Muscle of leg (tissue), 11 donors: ENCODE results near the gene FAM124B. TPM values are rescaled to one million over a fixed set of nuclear protein-coding genes. Genes with fewer than 3 reads are reported as not detected.
A peak's percentile ranks its signal among the peaks of the same experiment; 100 is the strongest.
"Not testable (repeated sequence)": the region's sequence is repeated elsewhere in the genome, so short reads cannot be mapped to it uniquely, and the experiment has no call there.

ENCODE experiments used
- DNase-seq: peaks from one replicate; pipeline ENCODE4 v3.0.0; 2013
- H3K27ac ChIP-seq: one replicate; pipeline ENCODE4 v1.5.1; 2013; ENCODE audit warnings: mild to moderate bottlenecking, low read length, control low read depth
- H3K27me3 ChIP-seq: one replicate; pipeline ENCODE4 v1.6.1; 2013; ENCODE audit warnings: low read length; ENCODE audit not compliant: control insufficient read depth, insufficient read depth
- H3K36me3 ChIP-seq: one replicate; pipeline ENCODE4 v1.6.1; 2013; ENCODE audit warnings: low read length; ENCODE audit not compliant: control insufficient read depth, insufficient read depth
- H3K4me1 ChIP-seq: one replicate; pipeline ENCODE4 v1.6.1; 2013; ENCODE audit warnings: low read length; ENCODE audit not compliant: control insufficient read depth, insufficient read depth
- H3K4me3 ChIP-seq: one replicate; pipeline ENCODE4 v1.5.1; 2013; ENCODE audit warnings: low read length, control low read depth
- H3K9me3 ChIP-seq: replicated peaks from 2 replicates; pipeline ENCODE4 v1.6.1; 2013; ENCODE audit warnings: low read depth, low read length; ENCODE audit not compliant: control insufficient read depth
- WGBS: methylation state at CpG from one replicate; pipeline ENCODE4 v1.1.5; 2013; ENCODE audit warnings: missing lambda C conversion rate; ENCODE audit not compliant: insufficient coverage; 5-methylcytosine and 5-hydroxymethylcytosine counted together
- polyA plus RNA-seq, 8 donors: library from polyadenylated mRNA; unstranded; fragments of 120-200 nt; gene quantifications; one replicate each; pipeline versions ENCODE4 v1.2.1 to v1.2.3, GENCODE V29; 2013; ENCODE audit warnings: inconsistent platforms in 1 of 8, low replicate concordance in 1 of 8; ENCODE audit not compliant: insufficient read length in 8 of 8, insufficient read depth in 1 of 8
- total RNA-seq: library from RNA; stranded (reverse); fragments of 120-200 nt; gene quantifications from one replicate; pipeline ENCODE4 v1.2.4, GENCODE V29; 2013

Gene FAM124B
- total and polyA plus RNA-seq, 9 donors: 6.8 to 10.0 (median 7.4) TPM

DNA sequence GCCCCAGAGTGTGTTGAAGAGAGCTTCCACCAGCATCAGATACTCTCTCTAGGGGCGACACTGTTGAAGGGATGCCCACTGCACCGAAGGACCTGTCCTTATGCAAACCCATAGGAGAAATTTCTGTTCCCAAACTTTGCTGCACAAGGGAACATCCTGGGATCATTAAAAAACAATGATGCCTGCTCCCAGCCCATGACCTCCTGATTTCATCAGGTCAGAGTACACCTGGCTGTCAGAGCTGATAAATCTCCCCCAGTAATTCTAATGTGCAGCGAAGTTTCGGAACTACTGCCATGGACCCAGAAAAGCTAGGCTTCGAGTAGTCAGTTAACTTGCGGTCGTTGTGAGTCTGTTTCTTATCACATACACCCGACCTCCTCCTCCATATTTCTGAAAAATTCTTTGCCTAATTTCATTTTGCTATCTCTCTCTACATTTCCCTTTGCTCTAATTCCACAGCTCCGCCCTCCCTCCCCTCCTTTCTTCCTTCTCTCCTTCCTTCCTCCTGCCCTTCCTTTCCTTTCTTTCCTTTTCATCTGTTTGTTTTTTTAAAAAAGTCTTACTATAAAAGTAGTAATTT lies 18.8 kb downstream of the FAM124B start:
- Histone ChIP-seq H3K27me3 (no peaks in the 10 kb centered on the region), H3K9me3 (no peaks in the 10 kb centered on the region), H3K27ac (no peak overlapping the region), H3K36me3 (no peaks in the 10 kb centered on the region), H3K4me1 (peaks cover 5% of the 10 kb centered on the region), H3K4me3 (no peak overlapping the region)
- WGBS: 83% methylated on average over 6 of the region's 9 CpGs
- no peak for DNase-seq

DNA sequence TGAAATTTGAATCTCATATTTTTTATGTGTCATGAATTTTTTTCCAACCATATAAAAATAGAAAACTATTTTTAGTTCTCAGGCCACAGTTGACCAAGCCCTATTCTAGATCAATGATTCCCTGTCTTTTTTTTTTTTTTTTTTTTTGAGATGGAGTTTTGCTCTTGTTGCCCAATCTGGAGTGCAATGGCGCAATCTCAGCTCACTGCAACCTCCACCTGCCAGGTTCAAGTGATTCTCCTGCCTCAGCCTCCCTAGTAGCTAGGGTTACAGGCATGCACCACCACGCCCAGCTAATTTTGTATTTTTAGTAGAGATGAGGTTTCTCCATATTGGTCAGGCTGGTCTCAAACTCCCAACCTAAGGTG lies 19.6 kb downstream of the FAM124B start:
- H3K9me3 ChIP-seq, H3K4me1 ChIP-seq, H3K4me3 ChIP-seq, H3K27ac ChIP-seq, H3K36me3 ChIP-seq, DNase-seq, H3K27me3 ChIP-seq: not testable (repeated sequence)
- no CpG with 5 or more reads among the region's 2 CpGs for WGBS

DNA sequence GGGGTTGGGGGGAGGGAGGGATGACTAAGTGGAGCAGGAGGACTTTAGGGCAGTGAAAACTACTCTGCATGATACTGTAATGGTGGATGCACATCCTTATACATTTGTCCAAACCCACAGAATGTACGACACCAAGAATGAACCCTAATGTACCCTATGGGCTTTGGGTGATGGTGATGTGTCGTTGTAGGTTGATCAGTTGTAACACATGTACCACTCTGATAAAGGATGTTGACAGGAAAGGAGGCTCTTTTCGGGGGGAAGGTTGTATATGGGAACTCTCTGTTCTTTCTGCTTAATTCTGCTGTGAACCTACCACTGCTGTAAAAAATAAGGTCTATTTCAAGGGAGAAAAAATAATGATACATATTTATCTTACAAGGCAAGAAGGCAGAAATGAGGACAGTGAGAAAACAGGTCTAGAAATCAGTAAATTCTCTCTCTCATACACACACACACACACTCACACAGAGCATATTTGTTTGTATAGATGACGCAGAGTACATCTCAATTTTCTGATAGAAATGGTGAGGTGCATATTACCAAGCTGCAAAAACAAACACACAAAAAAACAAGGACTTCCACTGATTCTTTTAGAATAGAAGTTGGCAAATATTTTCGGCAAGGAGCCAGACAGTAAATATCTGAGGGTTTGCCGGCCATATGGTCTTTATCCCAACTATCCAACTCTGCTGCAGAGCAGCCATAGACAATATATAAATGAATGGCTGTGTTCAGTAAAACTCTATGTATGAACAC lies 20.2 kb downstream of the FAM124B start:
- peaks cover 5% of the 10 kb centered on the region for H3K4me1 ChIP-seq
- H3K9me3 ChIP-seq: no peaks in the 10 kb centered on the region
- H3K36me3 ChIP-seq: no peaks in the 10 kb centered on the region
- H3K27me3 ChIP-seq: no peaks in the 10 kb centered on the region
- WGBS: no CpG with 5 or more reads among the region's 6 CpGs
- peak; percentile 40 for DNase-seq
- H3K27ac ChIP-seq: no peak overlapping the region
- no peak overlapping the region for H3K4me3 ChIP-seq

DNA sequence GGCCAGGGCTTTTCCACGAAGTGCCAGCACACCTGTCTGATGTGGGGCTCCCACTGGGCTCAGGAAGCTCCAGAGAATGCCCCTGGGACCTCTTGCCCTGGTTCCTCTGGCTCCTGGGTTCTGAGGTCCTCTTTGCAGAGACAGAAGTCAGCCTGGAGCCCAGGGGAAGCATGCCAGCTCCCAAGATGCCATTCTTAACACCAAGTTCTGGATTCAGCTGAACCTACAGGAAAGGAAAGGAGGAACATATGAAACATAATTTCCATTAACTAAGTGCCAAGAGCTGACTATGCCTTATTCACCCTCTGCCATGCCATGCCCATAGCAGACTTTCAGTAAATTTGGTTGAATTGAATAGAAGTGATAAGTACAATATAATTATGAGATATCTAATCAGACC lies 21.9 kb downstream of the FAM124B start:
- Histone ChIP-seq H3K4me3 (no peak overlapping the region), H3K27ac (no peak overlapping the region), H3K9me3 (no peaks in the 10 kb centered on the region), H3K27me3 (no peaks in the 10 kb centered on the region), H3K36me3 (no peaks in the 10 kb centered on the region), H3K4me1 (peaks cover 5% of the 10 kb centered on the region)
- WGBS: 86% methylated on average over 1 of the region's 1 CpG
- peak; percentile 56 for DNase-seq

DNA sequence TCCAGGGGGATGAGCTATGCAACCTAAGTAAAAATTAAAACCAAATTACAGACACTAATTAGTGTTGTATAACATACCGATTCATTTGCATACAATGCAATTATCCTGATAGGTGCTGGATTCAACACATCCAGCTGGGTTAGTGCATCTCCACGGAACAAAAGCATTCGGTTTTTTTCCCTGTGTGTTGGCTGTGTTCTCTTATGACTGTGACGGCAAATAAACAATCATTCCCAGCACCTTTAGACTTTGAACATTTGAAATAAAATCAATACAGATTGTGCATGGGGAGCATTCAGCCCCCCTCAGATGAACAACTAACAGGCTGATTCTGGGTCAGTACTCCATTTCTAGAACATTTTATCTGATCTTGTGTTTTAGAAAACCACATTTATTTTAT lies 22.7 kb downstream of the FAM124B start:
- no peak for DNase-seq
- no peak overlapping the region for H3K4me3 ChIP-seq
- H3K27ac ChIP-seq: no peak overlapping the region
- H3K36me3 ChIP-seq: no peaks in the 10 kb centered on the region
- no CpG with 5 or more reads among the region's 4 CpGs for WGBS
- H3K27me3 ChIP-seq: no peaks in the 10 kb centered on the region
- H3K9me3 ChIP-seq: no peaks in the 10 kb centered on the region
- peaks cover 5% of the 10 kb centered on the region for H3K4me1 ChIP-seq

DNA sequence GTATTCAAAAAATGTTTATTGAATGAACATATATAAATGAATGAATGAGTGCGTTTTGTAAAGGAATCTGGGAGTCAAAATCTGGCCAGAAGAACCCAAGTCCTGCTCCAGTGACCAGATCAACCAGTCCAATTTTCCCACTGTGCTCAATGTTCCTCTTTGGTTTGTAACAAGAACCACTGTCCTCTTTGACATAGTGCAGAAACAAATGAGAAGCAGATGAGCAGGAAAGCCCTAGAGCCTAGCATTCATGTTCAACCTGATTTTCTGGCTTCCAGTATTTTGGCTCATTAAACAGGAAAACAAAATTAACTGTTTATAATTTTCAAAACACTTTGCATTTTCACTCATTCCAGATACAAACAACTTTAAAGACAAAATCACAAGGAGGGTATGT lies 23.2 kb downstream of the FAM124B start:
- WGBS: no CpG with 5 or more reads among the region's 1 CpG
- Histone ChIP-seq H3K36me3 (no peaks in the 10 kb centered on the region), H3K9me3 (no peaks in the 10 kb centered on the region), H3K4me3 (no peak overlapping the region), H3K4me1 (peaks cover 5% of the 10 kb centered on the region), H3K27me3 (no peaks in the 10 kb centered on the region), H3K27ac (no peak overlapping the region)
- DNase-seq: peak; percentile 41

DNA sequence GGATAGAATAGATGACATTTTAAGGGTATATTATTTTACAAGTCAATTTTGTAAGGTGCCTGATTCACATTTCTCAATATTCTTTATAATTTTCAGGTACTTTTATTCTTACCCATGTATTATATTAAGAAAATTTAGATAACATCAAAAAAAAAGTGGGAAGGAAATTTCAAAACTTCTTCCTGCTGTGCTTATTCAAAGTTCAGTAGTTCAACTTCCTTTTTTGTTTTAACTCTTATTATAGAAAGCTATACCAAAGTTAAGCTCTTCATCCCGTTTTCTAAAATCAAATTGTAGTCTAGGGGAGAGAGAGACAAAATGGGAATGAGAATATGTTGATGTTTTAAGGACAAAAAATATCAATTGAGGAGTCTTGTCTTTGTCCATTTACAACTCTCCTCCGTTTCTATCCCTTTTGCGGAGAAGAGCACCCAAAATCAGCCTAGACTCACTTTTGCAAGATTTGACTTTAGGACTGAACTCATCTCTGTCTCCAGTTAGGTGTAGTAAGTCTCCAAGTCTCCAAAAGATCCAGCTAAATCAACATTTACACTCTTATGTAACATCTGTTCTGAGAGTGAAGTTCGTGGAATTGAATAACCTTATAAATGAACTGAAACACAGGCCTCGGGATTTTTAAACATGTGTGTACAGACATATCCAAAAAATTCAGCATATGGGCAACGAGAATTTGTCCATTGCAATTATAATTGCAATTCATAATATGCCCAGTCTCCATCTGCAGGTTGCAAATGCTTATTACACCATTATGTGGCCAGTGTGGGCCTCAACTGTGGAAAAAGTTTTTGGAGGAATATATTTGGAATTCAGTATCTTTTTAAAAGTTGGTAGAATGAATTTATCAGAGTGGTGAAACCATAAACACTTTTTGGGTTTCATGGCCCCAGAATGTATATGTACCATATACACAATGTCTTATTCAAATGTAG lies 23.9 kb downstream of the FAM124B start:
- H3K4me3 ChIP-seq: no peak overlapping the region
- H3K27ac ChIP-seq: no peak overlapping the region
- H3K4me1 ChIP-seq: peaks cover 5% of the 10 kb centered on the region
- no peaks in the 10 kb centered on the region for H3K27me3 ChIP-seq
- H3K36me3 ChIP-seq: no peaks in the 10 kb centered on the region
- peak; percentile 25 for DNase-seq
- H3K9me3 ChIP-seq: no peaks in the 10 kb centered on the region
- no CpG with 5 or more reads among the region's 6 CpGs for WGBS

DNA sequence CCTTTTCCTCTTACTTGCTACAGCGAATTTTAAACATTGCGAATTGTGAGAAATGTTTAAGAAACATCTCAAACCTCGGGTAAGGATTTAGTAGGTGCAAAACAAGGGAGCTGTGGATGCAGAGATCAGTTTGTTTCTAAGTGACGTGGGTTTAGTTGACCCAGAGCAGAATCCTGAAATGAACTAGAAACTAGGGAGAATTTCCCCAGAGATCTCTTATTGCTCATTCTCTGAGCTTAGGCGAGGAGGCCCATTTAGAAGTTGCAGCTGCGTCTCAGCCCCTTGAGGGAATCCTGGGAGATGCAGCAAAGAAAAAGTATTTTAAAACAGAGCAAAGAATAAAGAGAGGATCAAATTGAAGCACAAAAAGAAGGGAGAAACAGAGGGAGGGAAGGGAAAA lies 29.3 kb downstream of the FAM124B start:
- WGBS: 21% methylated on average over 3 of the region's 6 CpGs
- Histone ChIP-seq H3K4me3 (no peak overlapping the region), H3K27me3 (no peaks in the 10 kb centered on the region), H3K36me3 (no peaks in the 10 kb centered on the region), H3K9me3 (no peaks in the 10 kb centered on the region), H3K4me1 (no peaks in the 10 kb centered on the region), H3K27ac (no peak overlapping the region)
- peak; percentile 69 for DNase-seq

DNA sequence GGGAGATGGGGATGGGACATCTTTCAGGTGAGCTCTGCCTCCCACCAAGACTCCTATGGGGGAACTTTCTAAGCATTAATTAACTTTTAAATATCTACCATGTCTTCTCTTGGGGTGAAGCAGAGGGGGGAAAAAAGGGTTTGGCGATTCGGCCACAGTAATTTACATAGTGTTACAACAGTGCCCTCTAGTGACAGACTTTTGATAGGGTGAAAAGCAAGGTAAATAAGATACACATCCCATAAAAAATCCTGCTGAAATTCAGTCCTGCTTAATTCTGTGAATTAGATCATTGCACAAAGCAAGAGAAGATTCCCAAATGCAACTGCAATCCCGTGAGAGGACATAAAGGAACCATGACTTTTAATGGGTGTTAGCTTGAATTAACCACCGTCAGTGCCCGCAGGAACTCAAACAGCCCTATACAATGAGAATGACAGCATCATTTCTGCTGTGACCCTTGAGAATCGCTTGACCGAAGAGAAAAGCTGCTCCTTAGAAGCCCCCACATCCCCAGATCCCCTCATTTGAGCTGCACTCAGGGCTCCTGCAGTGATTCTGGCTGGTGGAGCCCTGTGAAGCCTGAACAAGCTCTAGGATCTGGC lies 32.8 kb downstream of the FAM124B start:
- Histone ChIP-seq H3K27ac (no peak overlapping the region), H3K36me3 (no peaks in the 10 kb centered on the region), H3K4me3 (no peak overlapping the region), H3K4me1 (no peaks in the 10 kb centered on the region), H3K27me3 (no peaks in the 10 kb centered on the region), H3K9me3 (no peaks in the 10 kb centered on the region)
- 83% methylated on average over 2 of the region's 7 CpGs for WGBS
- peak; percentile 41 for DNase-seq
